HG03095 (cell line): ENCODE data around the gene SENP2.

ENCODE experiments used
- ATAC-seq: cut with Tn5 transposase; IDR thresholded peaks from one replicate; pipeline ENCODE4 v1.9.1; 2021; ENCODE audit warnings: moderate library complexity; ENCODE audit not compliant: unreplicated experiment

Gene SENP2

DNA sequence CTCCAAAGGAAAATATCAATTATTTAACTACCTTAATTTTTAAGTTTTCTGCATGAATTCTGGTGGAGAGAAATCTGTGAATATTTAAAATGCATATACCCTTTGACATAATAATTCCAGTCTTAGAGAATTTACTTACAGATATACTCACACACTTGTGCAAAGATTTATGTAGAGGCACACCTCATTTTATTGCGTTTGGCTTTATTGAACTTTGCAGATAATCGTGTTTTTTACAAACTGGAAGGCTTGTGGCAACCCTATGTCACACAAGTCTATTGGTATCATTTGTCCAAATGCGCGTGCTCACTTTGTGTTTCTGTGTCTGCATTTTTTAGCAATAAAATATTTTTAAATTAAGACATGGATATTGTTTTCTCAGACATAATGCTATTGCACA, 81.5 kb downstream of the SENP2 start:
- ATAC-seq = no peak

DNA sequence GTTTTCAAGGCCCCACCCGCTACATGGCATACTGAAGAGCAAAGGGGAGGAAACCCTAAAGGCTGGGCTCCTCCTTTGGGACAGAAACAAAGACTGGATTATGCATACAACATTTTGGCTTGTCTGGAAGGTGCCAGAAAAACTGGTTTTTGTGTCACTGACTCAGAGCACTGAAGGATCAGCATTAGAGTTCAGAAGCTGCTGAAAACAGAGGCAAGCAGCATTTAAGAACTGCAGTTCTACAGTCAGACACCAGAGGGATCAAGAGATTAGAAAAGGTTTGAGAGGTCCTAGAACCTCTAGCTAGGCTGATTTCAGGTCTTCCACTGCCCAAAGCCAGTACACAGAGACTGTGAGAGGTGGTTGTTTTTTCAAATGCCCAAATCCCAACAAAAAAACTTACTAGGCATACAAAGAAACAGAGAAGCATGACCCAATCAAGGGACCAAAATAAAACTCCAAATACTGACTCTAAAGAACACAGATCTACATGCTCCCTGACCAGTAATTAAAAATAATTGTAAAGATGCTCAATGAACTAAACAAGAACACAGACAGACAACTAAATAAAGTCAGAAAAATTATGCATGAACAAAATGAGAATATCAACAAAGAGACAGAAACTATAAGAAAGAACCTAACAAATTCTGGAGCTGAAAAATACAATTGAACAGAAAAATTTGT, 91.2 kb downstream of the SENP2 start:
- no peak for ATAC-seq

DNA sequence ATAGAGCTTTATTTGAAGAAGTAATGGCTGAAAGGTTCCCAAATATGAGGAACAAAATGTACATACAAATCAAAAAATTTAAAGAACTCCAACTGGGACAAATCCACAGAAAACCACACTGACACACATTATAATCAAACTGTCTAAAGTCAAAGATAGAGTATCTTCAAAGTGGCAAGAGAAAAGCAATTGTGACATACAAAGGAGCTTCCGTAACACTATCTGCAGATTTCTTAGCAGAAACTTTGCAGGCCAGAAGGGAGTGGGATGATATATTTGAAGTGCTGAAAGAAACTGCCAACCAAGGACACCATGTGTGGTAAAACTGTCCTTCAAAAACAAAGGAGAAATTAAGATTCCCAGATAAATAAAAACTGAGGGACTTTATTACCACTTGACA, 91.9 kb downstream of the SENP2 start:
- no peak for ATAC-seq

DNA sequence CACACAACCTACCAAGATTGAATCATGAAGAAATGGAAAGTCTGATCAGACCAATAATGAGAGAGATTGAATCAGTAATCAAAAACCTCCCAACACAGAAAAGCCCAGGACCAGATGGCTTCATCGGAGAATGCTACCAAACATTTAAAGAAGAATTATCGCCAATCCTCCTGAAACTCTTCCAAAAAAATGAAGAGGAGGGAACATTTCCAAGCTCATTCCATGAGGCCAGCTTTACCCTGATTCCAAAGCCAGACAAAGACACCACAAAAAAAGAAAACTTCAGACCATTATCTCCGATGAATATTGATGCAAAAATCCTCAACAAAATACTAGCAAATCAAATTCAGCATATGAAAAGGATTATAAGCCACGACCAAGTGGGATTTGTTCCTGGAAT, 94.1 kb downstream of the SENP2 start:
- no peak for ATAC-seq
